ENCODE results near the gene SH3TC2. TPM values are rescaled to one million over a fixed set of nuclear protein-coding genes. Genes with fewer than 3 reads are reported as not detected.
A peak's percentile ranks its signal among the peaks of the same experiment; 100 is the strongest.

SH3TC2 gene
- total and polyA plus RNA-seq, 2 of the 4 experiments (the other 2 are of a cell fraction) = 3.4 to 7.9 TPM

GRCh38 chr5:149030838-149031397 lies 31.9 kb downstream of the SH3TC2 start:
- Histone ChIP-seq H3K9me1 (ENCODE audit: insufficient read depth, low read length) (peaks cover 18% of the 10 kb centered on the region), H3K9ac (ENCODE audit: low read depth, low read length) (no peak overlapping the region; the same call in 1 of the 2 replicates), H3K27me3 (ENCODE audit: control insufficient read depth, insufficient read depth, low read length) (no peaks in the 10 kb centered on the region), H3K27ac (ENCODE audit: insufficient read depth, low read length) (peak overlapping the region; percentile 27; the same call in 1 of the 2 replicates), H3K4me2 (ENCODE audit: low read depth, low read length) (no peak overlapping the region), H3K18ac (ENCODE audit: low read depth, low read length) (peak overlapping the region; percentile 86), H4K20me1 (ENCODE audit: insufficient read depth, low read length) (no peaks in the 10 kb centered on the region), H3K23ac (ENCODE audit: low read depth, low read length) (peak overlapping the region; percentile 30; the same call in 1 of the 2 replicates), H3K36me3 (ENCODE audit: control insufficient read depth, insufficient read depth, low read length) (no peaks in the 10 kb centered on the region; the same call in 1 of the 2 replicates), H2BK15ac (ENCODE audit: low read depth, low read length) (peak overlapping the region; percentile 91; the same call in 2 of the 3 replicates), H4K8ac (ENCODE audit: low read depth in 2 of 2, low read length in 2 of 2) (peak overlapping the region; percentile 67 to 78), H3K4ac (ENCODE audit: low read depth, low read length) (peak overlapping the region; percentile 83), H2BK120ac (ENCODE audit: low read depth, low read length) (peak overlapping the region; percentile 84), H4K91ac (ENCODE audit: insufficient read depth, low read depth, low read length) (peak overlapping the region; percentile 68), H2AFZ (replicated peaks; ENCODE audit: low read length, poor library complexity) (no peak overlapping the region), H3K4me1 (ENCODE audit: control insufficient read depth, insufficient read depth, low read length) (peaks cover 7% of the 10 kb centered on the region), H4K5ac (ENCODE audit: low read depth, low read length) (peak overlapping the region; percentile 39; the same call in 1 of the 2 replicates), H3K79me1 (ENCODE audit: low read depth in 1 of 2, low read length in 2 of 2) (no peaks in the 10 kb centered on the region), H2AK9ac (replicated peaks; ENCODE audit: low read depth, low read length, poor library complexity) (peak overlapping the region; percentile 2), H3K9me3 (ENCODE audit: control insufficient read depth, insufficient read depth, low read length) (no peaks in the 10 kb centered on the region), H3K56ac (ENCODE audit: extremely low read depth, insufficient read depth, low read length) (peak overlapping the region; percentile 12; the same call in 1 of the 2 replicates), H2AK5ac (ENCODE audit: low read depth, low read length) (peak overlapping the region; percentile 68), H2BK5ac (ENCODE audit: low read depth, low read length, poor library complexity, severe bottlenecking) (peak overlapping the region; percentile 68), H3K14ac (replicated peaks; ENCODE audit: low read depth, low read length) (peak overlapping the region; percentile 82), H2BK20ac (ENCODE audit: low read depth, low read length) (peak overlapping the region; percentile 90), H3K4me3 (ENCODE audit: insufficient read depth, low read depth, low read length) (no peak overlapping the region)
- WGBS, 2 experiments (ENCODE audit: extremely low coverage in 2 of 2, insufficient read length in 1 of 2) = no CpG with 5 or more reads among the region's 3 CpGs
- intact Hi-C loops (cut with micrococcal nuclease) = no loop called here
- CTCF ChIA-PET = interaction anchor here (0.5 to 2.1 kb wide), 6 partner anchors 11 to 300 kb away, joined by 3 to 9 read pairs (median 4); no protein-coding TSS in a partner anchor
- ATAC-seq (ENCODE audit: low read depth) (peak; percentile 4), DNase-seq (no peak)
- no peak for TF ChIP-seq ELK1 (IDR thresholded peaks at IDR 0.05; ENCODE audit: borderline replicate concordance, low read depth, low read length)
- TF ChIP-seq RCOR1 (IDR thresholded peaks at IDR 0.05; ENCODE audit: insufficient replicate concordance, low read length) = no peak
- TF ChIP-seq USF2 (IDR thresholded peaks at IDR 0.05; ENCODE audit: low read depth, low read length) = no peak
- no peak for TF ChIP-seq MAFK (IDR thresholded peaks at IDR 0.05; ENCODE audit: low read depth, low read length)
- TF ChIP-seq CTCF (conservative IDR thresholded peaks at IDR 0.05; ENCODE audit: low read depth, low read length) = no peak
- no peak for TF ChIP-seq BHLHE40 (IDR thresholded peaks at IDR 0.05; ENCODE audit: low read depth, low read length)
- TF ChIP-seq CHD1 (IDR thresholded peaks at IDR 0.05; ENCODE audit: low read depth, low read length) = no peak
- no peak for TF ChIP-seq RAD21 (IDR thresholded peaks at IDR 0.05; ENCODE audit: low read length)
- no peak for TF ChIP-seq FOS (IDR thresholded peaks at IDR 0.05; ENCODE audit: low read depth, low read length)
- in situ Hi-C loops (cut with MboI; ENCODE audit: low sequenced_read_pairs) = loop anchor here (5.0 to 25.0 kb wide), 3 partner anchors 294 to 844 kb away; no protein-coding TSS in a partner anchor
- BruUV-seq (replicated peaks) = no TSS peak
- dilution Hi-C loops (cut with HindIII; ENCODE audit: low sequenced_read_pairs, unreplicated experiment) = no loop called here
- POLR2A ChIA-PET (ENCODE audit: unreplicated experiment) = no interaction called here

Data from IMR-90 (cell line).